ENCODE results near the gene RYR1.

DNA sequence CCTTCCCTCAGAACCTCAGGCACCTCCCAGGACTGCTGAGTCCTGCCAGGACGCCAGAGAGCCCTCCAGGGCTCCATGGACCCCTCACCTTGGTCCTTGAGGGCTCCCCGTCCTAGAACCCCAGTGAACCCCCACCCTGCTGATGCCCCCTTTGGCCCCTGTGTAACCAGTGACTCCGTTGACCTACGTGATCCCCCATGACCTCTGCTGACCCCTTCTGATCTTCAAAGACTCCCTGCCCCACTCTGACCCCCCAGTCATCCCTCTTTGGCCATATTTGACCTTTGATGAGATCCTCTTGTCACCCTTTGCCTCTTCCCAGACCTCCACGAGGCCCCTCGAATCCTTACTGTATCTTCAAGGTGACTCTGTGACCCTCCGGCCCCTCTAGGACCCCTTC lies 92.9 kb downstream of the RYR1 start:
- TF ChIP-seq, protein P1, sequence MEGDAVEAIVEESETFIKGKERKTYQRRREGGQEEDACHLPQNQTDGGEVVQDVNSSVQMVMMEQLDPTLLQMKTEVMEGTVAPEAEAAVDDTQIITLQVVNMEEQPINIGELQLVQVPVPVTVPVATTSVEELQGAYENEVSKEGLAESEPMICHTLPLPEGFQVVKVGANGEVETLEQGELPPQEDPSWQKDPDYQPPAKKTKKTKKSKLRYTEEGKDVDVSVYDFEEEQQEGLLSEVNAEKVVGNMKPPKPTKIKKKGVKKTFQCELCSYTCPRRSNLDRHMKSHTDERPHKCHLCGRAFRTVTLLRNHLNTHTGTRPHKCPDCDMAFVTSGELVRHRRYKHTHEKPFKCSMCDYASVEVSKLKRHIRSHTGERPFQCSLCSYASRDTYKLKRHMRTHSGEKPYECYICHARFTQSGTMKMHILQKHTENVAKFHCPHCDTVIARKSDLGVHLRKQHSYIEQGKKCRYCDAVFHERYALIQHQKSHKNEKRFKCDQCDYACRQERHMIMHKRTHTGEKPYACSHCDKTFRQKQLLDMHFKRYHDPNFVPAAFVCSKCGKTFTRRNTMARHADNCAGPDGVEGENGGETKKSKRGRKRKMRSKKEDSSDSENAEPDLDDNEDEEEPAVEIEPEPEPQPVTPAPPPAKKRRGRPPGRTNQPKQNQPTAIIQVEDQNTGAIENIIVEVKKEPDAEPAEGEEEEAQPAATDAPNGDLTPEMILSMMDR (IDR thresholded peaks at IDR 0.05) = no peak
- TF ChIP-seq POLR2AphosphoS5 (IDR thresholded peaks at IDR 0.05) = no peak
